ENCODE measurements around the gene EPAS1. TPM values are rescaled to one million over a fixed set of nuclear protein-coding genes. Genes with fewer than 3 reads are reported as not detected.

Gene EPAS1
- total and polyA plus RNA-seq, 2 of the 13 experiments (the other 11 are each of a cell fraction or from before 2014, with no cell fraction given), result 47.1 to 182 TPM

GRCh38 chr2:46364797-46365457, 67.7 kb downstream of the EPAS1 start:
- CTCF ChIA-PET (ENCODE audit: low intra/inter-chr PET ratio, low total read pairs), result interaction anchor here (0.9 to 2.7 kb wide), 9 partner anchors 31 to 371 kb away, joined by 3 to 20 read pairs (median 8); partner anchors contain the start of gene EPAS1
- H3K9ac ChIP-seq (ENCODE audit: insufficient read depth, low read depth, low read length), result no peak overlapping the region
- no TSS peak for BruUV-seq (replicated peaks)
- H3K4me1 ChIP-seq (ENCODE audit: insufficient read depth, low read length), result no peaks in the 10 kb centered on the region
- no peaks in the 10 kb centered on the region; the same call in 1 of the 2 replicates for H4K20me1 ChIP-seq (ENCODE audit: insufficient read depth, low read length)
- intact Hi-C loops (cut with micrococcal nuclease; ENCODE audit: unreplicated experiment), result loop anchor here (1.0 to 2.0 kb wide), 4 partner anchors 65 to 372 kb away; no protein-coding TSS in a partner anchor
- WGBS (ENCODE audit: low lambda C conversion rate), result 57% methylated on average over 4 of the region's 4 CpGs
- no peak overlapping the region for H3K4me3 ChIP-seq (replicated peaks in 1 of 3; ENCODE audit: insufficient read depth in 1 of 3, low read depth in 2 of 3, low read length in 3 of 3)
- no peak overlapping the region for H2AFZ ChIP-seq (ENCODE audit: low read length)
- no peaks in the 10 kb centered on the region for H3K27me3 ChIP-seq (ENCODE audit: control insufficient read depth in 1 of 2, insufficient read depth in 2 of 2, low read length in 2 of 2)
- H3K27ac ChIP-seq (ENCODE audit: extremely low read length, insufficient read depth, low read length), result no peak overlapping the region
- POLR2A ChIA-PET, result no interaction called here
- DNase-seq (ENCODE audit: low spot score), result peak; percentile 57
- FAIRE-seq, result peak; percentile 76
- no peaks in the 10 kb centered on the region for H3K79me2 ChIP-seq (ENCODE audit: insufficient read depth, low read length)
- peak; percentile 48 for ATAC-seq
- H3K36me3 ChIP-seq (replicated peaks in 1 of 2; ENCODE audit: control insufficient read depth in 1 of 2, insufficient read depth in 2 of 2, low read length in 2 of 2), result peaks cover 51 to 85% of the 10 kb centered on the region in 2 experiments
- in situ Hi-C loops (cut with HindIII; ENCODE audit: extremely low pct_ligation_motif_present, low pct_unique_long_range_greater_than_20kb), result loop anchor here (5.0 to 10.0 kb wide), 2 partner anchors 68 to 350 kb away; partner anchors contain the start of gene EPAS1
- H3K4me2 ChIP-seq (ENCODE audit: low read depth, low read length), result no peak overlapping the region
- H3K9me3 ChIP-seq (ENCODE audit: low read length), result no peaks in the 10 kb centered on the region
- TF ChIP-seq FOXK1 (CRISPR knock-in tag; IDR thresholded peaks at IDR 0.05; ENCODE audit: borderline replicate concordance, low read depth) (no peak), JUND (CRISPR knock-in tag; IDR thresholded peaks at IDR 0.05) (no peak), CTCF (CRISPR knock-in tag; IDR thresholded peaks at IDR 0.05) (peak; percentile 83), MXI1 (IDR thresholded peaks at IDR 0.05; ENCODE audit: borderline replicate concordance, low read depth, low read length) (0 out of 3 replicates have a peak, but pooled peaks have one; percentile 20), PLRG1 (conservative IDR thresholded peaks at IDR 0.05) (no peak), RAD21 (CRISPR knock-in tag; IDR thresholded peaks at IDR 0.05) (peak; percentile 75), YY1 (IDR thresholded peaks at IDR 0.05; ENCODE audit: insufficient read depth, insufficient replicate concordance, low read depth, low read length) (no peak), RCOR2 (CRISPR knock-in tag; IDR thresholded peaks at IDR 0.05) (peak; percentile 31; the same call in 1 of the 2 replicates), PPARG (CRISPR knock-in tag; conservative IDR thresholded peaks at IDR 0.05) (0 out of 2 replicates have a peak, but pooled peaks have one; percentile 10), ZNF792 (CRISPR knock-in tag; IDR thresholded peaks at IDR 0.05) (0 out of 2 replicates have a peak, but pooled peaks have one; percentile 55), ERF (CRISPR knock-in tag; IDR thresholded peaks at IDR 0.05) (0 out of 2 replicates have a peak, but pooled peaks have one; percentile 33), ELF3 (CRISPR knock-in tag; IDR thresholded peaks at IDR 0.05) (0 out of 2 replicates have a peak, but pooled peaks have one; percentile 16), MATR3 (CRISPR knock-in tag; IDR thresholded peaks at IDR 0.05) (no peak), NAIF1 (CRISPR knock-in tag; IDR thresholded peaks at IDR 0.05; ENCODE audit: borderline replicate concordance) (0 out of 2 replicates have a peak, but pooled peaks have one; percentile 30), STAG1 (CRISPR knock-in tag; IDR thresholded peaks at IDR 0.05) (peak; percentile 85), HDAC2 (CRISPR knock-in tag; IDR thresholded peaks at IDR 0.05) (peak; percentile 36; the same call in 1 of the 2 replicates), IRF2 (CRISPR knock-in tag; IDR thresholded peaks at IDR 0.05) (peak; percentile 61; the same call in 1 of the 2 replicates), ETV6 (CRISPR knock-in tag; conservative IDR thresholded peaks at IDR 0.05) (no peak), GABPB1 (CRISPR knock-in tag; IDR thresholded peaks at IDR 0.05) (no peak), ZNF350 (CRISPR knock-in tag; IDR thresholded peaks at IDR 0.05; ENCODE audit: borderline replicate concordance, low read depth) (no peak), ZNF761 (CRISPR knock-in tag; conservative IDR thresholded peaks at IDR 0.05) (no peak), KAT8 (CRISPR knock-in tag; IDR thresholded peaks at IDR 0.05) (0 out of 2 replicates have a peak, but pooled peaks have one; percentile 28), TGIF2 (CRISPR knock-in tag; IDR thresholded peaks at IDR 0.05) (0 out of 2 replicates have a peak, but pooled peaks have one; percentile 48), SMAD3 (CRISPR knock-in tag; IDR thresholded peaks at IDR 0.05) (0 out of 2 replicates have a peak, but pooled peaks have one; percentile 59)
